OCI-LY3 (cell line): ENCODE data around the gene COX6B1.

Experiments
- EZH2phosphoT487 ChIP-seq: fragments of 200-600 bp; shearing (Covaris generic); IDR thresholded peaks from 2 replicates; pipeline ENCODE4 v1.6.1; 2018; ENCODE audit warnings: antibody characterized with exemption, mixed run types, low read depth
- TF ChIP-seq, protein P1 (sequence below): fragments of 200-600, 300-600 bp; sonication (generic); IDR thresholded peaks from 2 replicates; pipeline ENCODE4 v1.5.1; 2014; ENCODE audit warnings: antibody characterized with exemption, low read length, low read depth

DNA sequence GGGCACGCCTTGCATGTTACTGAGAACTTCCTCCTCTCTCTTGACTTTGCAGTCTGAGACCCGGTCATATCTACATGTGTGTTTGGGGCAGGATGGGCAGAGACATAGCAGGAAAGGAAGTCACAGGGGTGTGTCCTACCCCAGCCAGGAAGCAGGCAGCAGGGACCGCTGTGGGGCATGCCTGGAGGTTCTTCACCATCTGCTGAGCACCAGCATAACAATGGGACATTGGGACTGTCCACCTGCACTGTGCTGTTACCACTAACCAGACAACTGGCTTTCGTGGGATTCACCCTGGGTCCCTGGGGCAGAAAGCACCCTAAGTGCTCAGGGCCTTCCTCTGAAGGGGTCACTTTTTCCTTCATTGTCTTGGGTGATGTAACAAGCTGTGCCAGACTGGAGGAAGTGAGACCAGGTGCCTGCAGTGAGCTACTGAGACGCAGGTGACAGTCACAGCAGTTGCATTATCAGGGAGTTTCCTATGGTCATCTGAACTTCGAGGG lies 38.2 kb upstream of the COX6B1 start:
- TF ChIP-seq, protein P1, sequence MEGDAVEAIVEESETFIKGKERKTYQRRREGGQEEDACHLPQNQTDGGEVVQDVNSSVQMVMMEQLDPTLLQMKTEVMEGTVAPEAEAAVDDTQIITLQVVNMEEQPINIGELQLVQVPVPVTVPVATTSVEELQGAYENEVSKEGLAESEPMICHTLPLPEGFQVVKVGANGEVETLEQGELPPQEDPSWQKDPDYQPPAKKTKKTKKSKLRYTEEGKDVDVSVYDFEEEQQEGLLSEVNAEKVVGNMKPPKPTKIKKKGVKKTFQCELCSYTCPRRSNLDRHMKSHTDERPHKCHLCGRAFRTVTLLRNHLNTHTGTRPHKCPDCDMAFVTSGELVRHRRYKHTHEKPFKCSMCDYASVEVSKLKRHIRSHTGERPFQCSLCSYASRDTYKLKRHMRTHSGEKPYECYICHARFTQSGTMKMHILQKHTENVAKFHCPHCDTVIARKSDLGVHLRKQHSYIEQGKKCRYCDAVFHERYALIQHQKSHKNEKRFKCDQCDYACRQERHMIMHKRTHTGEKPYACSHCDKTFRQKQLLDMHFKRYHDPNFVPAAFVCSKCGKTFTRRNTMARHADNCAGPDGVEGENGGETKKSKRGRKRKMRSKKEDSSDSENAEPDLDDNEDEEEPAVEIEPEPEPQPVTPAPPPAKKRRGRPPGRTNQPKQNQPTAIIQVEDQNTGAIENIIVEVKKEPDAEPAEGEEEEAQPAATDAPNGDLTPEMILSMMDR = no peak
- TF ChIP-seq EZH2phosphoT487 = no peak
